OCI-LY1 (cell line): ENCODE data around the gene FHL1.

ENCODE experiments used
- EZH2 ChIP-seq: fragments of 200-600 bp; sonication (generic), shearing (Covaris generic); IDR thresholded peaks from 2 replicates; pipeline ENCODE4 v1.8.0; 2017; ENCODE audit warnings: borderline replicate concordance, mixed run types, mild to moderate bottlenecking, antibody characterized with exemption, low read length, moderate library complexity, mixed read lengths
- TF ChIP-seq, protein P1 (sequence below): fragments of 200-600 bp; sonication (generic), shearing (Covaris generic); IDR thresholded peaks from 2 replicates; pipeline ENCODE4 v1.5.1; 2017; ENCODE audit warnings: mild to moderate bottlenecking, antibody characterized with exemption, low read length, moderate library complexity, mixed read lengths

DNA sequence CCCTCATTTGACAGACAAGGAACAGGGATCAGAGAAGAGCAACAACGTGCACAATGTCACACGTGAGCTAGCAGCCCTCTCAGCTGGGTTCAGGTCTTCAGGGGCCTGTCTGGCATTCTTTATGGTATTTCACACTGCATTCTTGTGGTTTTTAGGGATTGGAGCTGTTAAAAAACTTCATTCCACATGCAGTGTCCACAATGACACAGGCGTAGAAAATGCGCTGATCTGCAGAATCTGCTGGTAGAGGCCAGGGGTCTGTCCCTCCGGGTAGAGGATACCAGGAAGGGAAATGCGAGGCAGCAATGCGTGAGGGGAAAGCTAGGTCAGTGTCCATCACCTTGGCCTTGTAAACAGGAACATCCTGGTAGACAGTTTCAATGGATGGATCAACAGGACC lies 67.2 kb downstream of the FHL1 start:
- TF ChIP-seq, protein P1, sequence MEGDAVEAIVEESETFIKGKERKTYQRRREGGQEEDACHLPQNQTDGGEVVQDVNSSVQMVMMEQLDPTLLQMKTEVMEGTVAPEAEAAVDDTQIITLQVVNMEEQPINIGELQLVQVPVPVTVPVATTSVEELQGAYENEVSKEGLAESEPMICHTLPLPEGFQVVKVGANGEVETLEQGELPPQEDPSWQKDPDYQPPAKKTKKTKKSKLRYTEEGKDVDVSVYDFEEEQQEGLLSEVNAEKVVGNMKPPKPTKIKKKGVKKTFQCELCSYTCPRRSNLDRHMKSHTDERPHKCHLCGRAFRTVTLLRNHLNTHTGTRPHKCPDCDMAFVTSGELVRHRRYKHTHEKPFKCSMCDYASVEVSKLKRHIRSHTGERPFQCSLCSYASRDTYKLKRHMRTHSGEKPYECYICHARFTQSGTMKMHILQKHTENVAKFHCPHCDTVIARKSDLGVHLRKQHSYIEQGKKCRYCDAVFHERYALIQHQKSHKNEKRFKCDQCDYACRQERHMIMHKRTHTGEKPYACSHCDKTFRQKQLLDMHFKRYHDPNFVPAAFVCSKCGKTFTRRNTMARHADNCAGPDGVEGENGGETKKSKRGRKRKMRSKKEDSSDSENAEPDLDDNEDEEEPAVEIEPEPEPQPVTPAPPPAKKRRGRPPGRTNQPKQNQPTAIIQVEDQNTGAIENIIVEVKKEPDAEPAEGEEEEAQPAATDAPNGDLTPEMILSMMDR = no peak
- no peak for TF ChIP-seq EZH2
